GM23338 (cell line): ENCODE results near the gene STMN3. TPM values are rescaled to one million over a fixed set of nuclear protein-coding genes. Genes with fewer than 3 reads are reported as not detected.
"Not testable (repeated sequence)": the region's sequence is repeated elsewhere in the genome, so short reads cannot be mapped to it uniquely, and the experiment has no call there.

Experiments used
- ATAC-seq: fragments of 200-7000 bp; cut with Tn5 transposase; 3 replicates; pipeline ENCODE4 v1.9.1; 2020
- DNase-seq: peaks from one replicate; pipeline ENCODE4 v3.0.0-alpha.2; 2015; ENCODE audit warnings: low spot score
- H2AFZ ChIP-seq: fragments of 200-600 bp; sonication (generic); 2 replicates; pipeline ENCODE4 v1.8.0; 2016; ENCODE audit warnings: antibody characterized with exemption, mild to moderate bottlenecking, moderate library complexity
- H3F3A ChIP-seq: fragments of 200-600 bp; sonication (generic); replicated peaks from 2 replicates; pipeline ENCODE4 v1.8.0; 2017; ENCODE audit warnings: antibody characterized with exemption, mixed run types, low read depth
- H3K27ac ChIP-seq: fragments of 200-600 bp; sonication (generic); 2 replicates; pipeline ENCODE4 v1.6.1; 2016; ENCODE audit warnings: low read depth
- H3K27me3 ChIP-seq: fragments of 200-600 bp; sonication (generic); 2 replicates; pipeline ENCODE4 v1.8.0; 2016; ENCODE audit warnings: mild to moderate bottlenecking, mixed run types, moderate library complexity; ENCODE audit not compliant: insufficient read depth
- H3K36me3 ChIP-seq: fragments of 200-600 bp; sonication (generic); 2 replicates; pipeline ENCODE4 v1.8.0; 2016; ENCODE audit warnings: mild to moderate bottlenecking; ENCODE audit not compliant: insufficient read depth
- H3K4me1 ChIP-seq: fragments of 200-600 bp; sonication (generic); 2 replicates; pipeline ENCODE4 v1.8.0; 2016; ENCODE audit warnings: mild to moderate bottlenecking, moderate library complexity; ENCODE audit not compliant: insufficient read depth
- H3K4me2 ChIP-seq: fragments of 200-600 bp; sonication (generic); 2 replicates; pipeline ENCODE4 v1.7.1; 2017; ENCODE audit warnings: mixed run types
- H3K4me3 ChIP-seq: fragments of 200-600 bp; sonication (generic); 2 replicates; pipeline ENCODE4 v1.6.1; 2016; ENCODE audit warnings: mixed run types
- H3K79me2 ChIP-seq: fragments of 200-600 bp; sonication (generic); replicated peaks from 2 replicates; pipeline ENCODE4 v1.8.0; 2017; ENCODE audit warnings: mild to moderate bottlenecking; ENCODE audit not compliant: insufficient read depth
- H3K9me2 ChIP-seq: fragments of 200-600 bp; sonication (generic); 2 replicates; pipeline ENCODE4 v1.8.0; 2017; ENCODE audit not compliant: insufficient read depth
- H4K20me1 ChIP-seq: fragments of 200-600 bp; sonication (generic); replicated peaks from 2 replicates; pipeline ENCODE4 v1.8.0; 2017; ENCODE audit warnings: mild to moderate bottlenecking; ENCODE audit not compliant: insufficient read depth
- H3K27ac Mint-ChIP-seq: 2 replicates; pipeline ENCODE4 v1.8.0; 2020; ENCODE audit warnings: inconsistent platforms, mild to moderate bottlenecking, moderate library complexity, mixed read lengths
- H3K27me3 Mint-ChIP-seq: 3 replicates; pipeline ENCODE4 v1.8.0; 2022; ENCODE audit warnings: low read depth, mild to moderate bottlenecking, moderate library complexity, mixed read lengths, inconsistent platforms; ENCODE audit not compliant: insufficient read depth, poor library complexity
- H3K36me3 Mint-ChIP-seq: 3 replicates; pipeline ENCODE4 v1.8.0; 2021; ENCODE audit warnings: low read depth, mild to moderate bottlenecking, inconsistent platforms, moderate library complexity, mixed read lengths
- H3K4me1 Mint-ChIP-seq: 3 replicates; pipeline ENCODE4 v1.8.0; 2020; ENCODE audit warnings: mild to moderate bottlenecking, inconsistent platforms, mixed read lengths
- H3K4me3 Mint-ChIP-seq: 3 replicates; pipeline ENCODE4 v1.8.0; 2021; ENCODE audit warnings: moderate library complexity, mild to moderate bottlenecking, inconsistent platforms, mixed read lengths
- H3K9me3 Mint-ChIP-seq: 3 replicates; pipeline ENCODE4 v1.8.0; 2020; ENCODE audit warnings: moderate library complexity, mild to moderate bottlenecking, inconsistent platforms, mixed read lengths
- CREB1 ChIP-seq: fragments of 250-450 bp; sonication (Bioruptor Pico); IDR thresholded peaks from 2 replicates; pipeline ENCODE4 v1.5.0; 2020; ENCODE audit warnings: low read depth, mild to moderate bottlenecking, moderate library complexity
- EZH2phosphoT487 ChIP-seq: fragments of 200-600 bp; sonication (generic); IDR thresholded peaks from one replicate; pipeline ENCODE4 v1.8.1; 2018; ENCODE audit warnings: antibody characterized with exemption; ENCODE audit not compliant: unreplicated experiment
- JUNB ChIP-seq: IDR thresholded peaks from one replicate; pipeline ENCODE4 v1.6.1; 2016; ENCODE audit warnings: antibody characterized with exemption; ENCODE audit not compliant: unreplicated experiment
- NANOG ChIP-seq: IDR thresholded peaks from 2 replicates; pipeline ENCODE4 v1.6.1; 2016; ENCODE audit warnings: antibody characterized with exemption, borderline replicate concordance
- STAT1 ChIP-seq: IDR thresholded peaks from one replicate; pipeline ENCODE4 v1.6.1; 2016; ENCODE audit warnings: antibody characterized with exemption; ENCODE audit not compliant: unreplicated experiment
- ZNF114 ChIP-seq: fragments of 250-450 bp; sonication (Bioruptor Pico); IDR thresholded peaks from 2 replicates; pipeline ENCODE4 v1.5.0; 2020; ENCODE audit warnings: mild to moderate bottlenecking, moderate library complexity
- polyA plus RNA-seq: library from polyadenylated mRNA; unstranded; fragments of >200 nt; fragmentation: Nextera tagmentation; extraction: Ambion mirVana; gene quantifications from 2 replicates; pipeline ENCODE4 v1.2.1, GENCODE V29; 2016
- total RNA-seq: library from RNA; depleted of rRNA; stranded (reverse); fragments of >200 nt; shearing (Covaris generic); gene quantifications from 2 replicates; pipeline ENCODE4 v1.2.3, GENCODE V29; 2014
- TF ChIP-seq, protein P1 (sequence below): IDR thresholded peaks from one replicate; pipeline ENCODE4 v1.6.1; 2018; ENCODE audit warnings: antibody characterized with exemption; ENCODE audit not compliant: unreplicated experiment
- TF ChIP-seq, protein P2 (sequence below): IDR thresholded peaks from 2 replicates; pipeline ENCODE4 v1.6.1; 2016; ENCODE audit warnings: antibody characterized with exemption

Gene STMN3
- total and polyA plus RNA-seq, 2 experiments from 2014 or later, result 28.6 to 61.3 TPM

DNA sequence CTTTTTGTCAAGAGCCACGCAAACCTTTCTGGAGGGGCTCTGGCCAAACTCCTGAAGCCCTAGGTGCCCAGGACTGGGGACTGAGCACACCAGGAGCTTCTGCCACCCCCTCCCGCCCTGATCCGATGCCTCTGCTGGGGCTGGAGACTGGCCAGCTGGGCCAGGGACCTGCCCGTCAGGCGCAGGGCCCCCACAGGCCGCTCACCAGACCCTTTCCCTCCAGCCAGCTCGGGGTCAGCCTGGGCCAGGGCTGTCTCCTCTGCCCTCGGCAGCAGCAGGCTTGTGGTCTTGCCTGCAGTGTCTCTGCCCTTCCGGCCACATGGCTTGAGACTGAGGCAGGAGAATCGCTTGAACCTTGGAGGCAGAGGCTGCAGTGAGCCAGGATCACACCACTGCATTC lies 19.4 kb upstream of the STMN3 start (continued):
- TF ChIP-seq, protein P1, sequence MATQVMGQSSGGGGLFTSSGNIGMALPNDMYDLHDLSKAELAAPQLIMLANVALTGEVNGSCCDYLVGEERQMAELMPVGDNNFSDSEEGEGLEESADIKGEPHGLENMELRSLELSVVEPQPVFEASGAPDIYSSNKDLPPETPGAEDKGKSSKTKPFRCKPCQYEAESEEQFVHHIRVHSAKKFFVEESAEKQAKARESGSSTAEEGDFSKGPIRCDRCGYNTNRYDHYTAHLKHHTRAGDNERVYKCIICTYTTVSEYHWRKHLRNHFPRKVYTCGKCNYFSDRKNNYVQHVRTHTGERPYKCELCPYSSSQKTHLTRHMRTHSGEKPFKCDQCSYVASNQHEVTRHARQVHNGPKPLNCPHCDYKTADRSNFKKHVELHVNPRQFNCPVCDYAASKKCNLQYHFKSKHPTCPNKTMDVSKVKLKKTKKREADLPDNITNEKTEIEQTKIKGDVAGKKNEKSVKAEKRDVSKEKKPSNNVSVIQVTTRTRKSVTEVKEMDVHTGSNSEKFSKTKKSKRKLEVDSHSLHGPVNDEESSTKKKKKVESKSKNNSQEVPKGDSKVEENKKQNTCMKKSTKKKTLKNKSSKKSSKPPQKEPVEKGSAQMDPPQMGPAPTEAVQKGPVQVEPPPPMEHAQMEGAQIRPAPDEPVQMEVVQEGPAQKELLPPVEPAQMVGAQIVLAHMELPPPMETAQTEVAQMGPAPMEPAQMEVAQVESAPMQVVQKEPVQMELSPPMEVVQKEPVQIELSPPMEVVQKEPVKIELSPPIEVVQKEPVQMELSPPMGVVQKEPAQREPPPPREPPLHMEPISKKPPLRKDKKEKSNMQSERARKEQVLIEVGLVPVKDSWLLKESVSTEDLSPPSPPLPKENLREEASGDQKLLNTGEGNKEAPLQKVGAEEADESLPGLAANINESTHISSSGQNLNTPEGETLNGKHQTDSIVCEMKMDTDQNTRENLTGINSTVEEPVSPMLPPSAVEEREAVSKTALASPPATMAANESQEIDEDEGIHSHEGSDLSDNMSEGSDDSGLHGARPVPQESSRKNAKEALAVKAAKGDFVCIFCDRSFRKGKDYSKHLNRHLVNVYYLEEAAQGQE, result no peak
- TF ChIP-seq CREB1 (CRISPR knock-in tag) (no peak), JUNB (no peak), STAT1 (no peak)

DNA sequence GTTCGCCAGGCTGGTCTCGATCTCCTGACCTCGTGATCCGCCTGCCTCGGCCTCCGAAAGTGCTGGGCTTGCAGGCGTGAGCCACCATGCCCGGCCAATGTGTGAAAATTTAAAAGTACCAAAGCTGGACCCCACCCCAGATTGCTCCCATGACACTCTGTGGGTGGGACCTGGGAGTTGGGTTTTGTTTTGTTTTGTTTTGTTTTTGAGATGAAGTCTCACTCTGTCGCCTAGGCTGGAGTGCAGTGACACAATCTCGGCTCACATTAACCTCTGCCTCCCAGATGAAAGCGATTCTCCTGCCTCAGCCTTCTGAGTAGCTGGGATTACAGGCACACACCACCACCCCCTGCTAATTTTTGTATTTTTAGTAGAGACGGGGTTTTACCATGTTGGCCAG lies 18.5 kb upstream of the STMN3 start:
- not testable (repeated sequence) for H3K36me3 ChIP-seq, H3K27me3 ChIP-seq, ATAC-seq, H3K4me3 ChIP-seq, H3K4me1 Mint-ChIP-seq, H3K9me3 Mint-ChIP-seq, H3K79me2 ChIP-seq, H3F3A ChIP-seq, H3K4me2 ChIP-seq, H3K9me2 ChIP-seq, H3K27me3 Mint-ChIP-seq, H3K27ac Mint-ChIP-seq, H3K27ac ChIP-seq, H3K4me1 ChIP-seq, H2AFZ ChIP-seq, DNase-seq, H4K20me1 ChIP-seq, H3K4me3 Mint-ChIP-seq
- peaks cover 45% of the 10 kb centered on the region for H3K36me3 Mint-ChIP-seq

DNA sequence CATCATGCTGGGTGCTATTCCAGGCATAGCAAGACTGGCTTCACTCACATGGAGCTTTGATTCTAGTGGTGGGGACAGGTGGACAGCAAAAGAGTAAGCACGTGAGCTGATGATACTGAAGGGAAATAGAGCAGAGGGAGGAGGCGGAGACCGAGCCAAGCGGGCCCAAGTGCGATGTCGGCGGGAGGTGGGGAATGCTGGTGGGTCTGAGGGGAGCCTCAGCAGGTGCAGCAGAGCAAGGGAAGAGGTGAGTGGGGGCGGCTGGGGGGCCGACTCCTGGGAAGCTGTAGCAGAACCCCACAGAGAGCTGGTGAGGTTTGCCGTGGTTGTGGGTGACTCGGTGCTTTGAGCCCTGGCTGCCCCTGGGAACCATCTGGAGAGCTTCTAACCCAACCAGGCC lies 15.1 kb upstream of the STMN3 start:
- peak overlapping the region; percentile 13; the same call in 1 of the 2 replicates for H3K27ac Mint-ChIP-seq
- no peaks in the 10 kb centered on the region for H3K4me1 ChIP-seq
- H3K4me2 ChIP-seq, result no peak overlapping the region
- no peak for ATAC-seq
- no peaks in the 10 kb centered on the region for H3K9me3 Mint-ChIP-seq
- H3K79me2 ChIP-seq, result no peaks in the 10 kb centered on the region
- no peak for DNase-seq
- H3K27me3 Mint-ChIP-seq, result peaks cover 11% of the 10 kb centered on the region
- no peaks in the 10 kb centered on the region for H3K27me3 ChIP-seq
- H3K27ac ChIP-seq, result no peak overlapping the region
- H2AFZ ChIP-seq, result no peak overlapping the region
- no peaks in the 10 kb centered on the region; the same call in 1 of the 2 replicates for H4K20me1 ChIP-seq
- no peaks in the 10 kb centered on the region for H3K36me3 ChIP-seq
- H3K4me1 Mint-ChIP-seq, result peaks cover 4% of the 10 kb centered on the region
- H3K4me3 Mint-ChIP-seq, result no peak overlapping the region
- H3K36me3 Mint-ChIP-seq, result peaks cover 43% of the 10 kb centered on the region
- no peak overlapping the region for H3K4me3 ChIP-seq
- H3K9me2 ChIP-seq, result no peaks in the 10 kb centered on the region
- H3F3A ChIP-seq, result no peaks in the 10 kb centered on the region
- TF ChIP-seq STAT1, result no peak
- TF ChIP-seq ZNF114 (CRISPR knock-in tag), result no peak
- TF ChIP-seq, protein P2, sequence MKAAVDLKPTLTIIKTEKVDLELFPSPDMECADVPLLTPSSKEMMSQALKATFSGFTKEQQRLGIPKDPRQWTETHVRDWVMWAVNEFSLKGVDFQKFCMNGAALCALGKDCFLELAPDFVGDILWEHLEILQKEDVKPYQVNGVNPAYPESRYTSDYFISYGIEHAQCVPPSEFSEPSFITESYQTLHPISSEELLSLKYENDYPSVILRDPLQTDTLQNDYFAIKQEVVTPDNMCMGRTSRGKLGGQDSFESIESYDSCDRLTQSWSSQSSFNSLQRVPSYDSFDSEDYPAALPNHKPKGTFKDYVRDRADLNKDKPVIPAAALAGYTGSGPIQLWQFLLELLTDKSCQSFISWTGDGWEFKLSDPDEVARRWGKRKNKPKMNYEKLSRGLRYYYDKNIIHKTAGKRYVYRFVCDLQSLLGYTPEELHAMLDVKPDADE, result no peak
- TF ChIP-seq, protein P1, result no peak
- TF ChIP-seq EZH2phosphoT487, result no peak
- no peak for TF ChIP-seq CREB1 (CRISPR knock-in tag)
- no peak for TF ChIP-seq NANOG
